Kidney (tissue), 14 donors: ENCODE results near the gene SSTR1. TPM values are rescaled to one million over a fixed set of nuclear protein-coding genes. Genes with fewer than 3 reads are reported as not detected.

ENCODE experiments used
- DNase-seq, 5 donors: peaks; one replicate each; pipeline ENCODE4 v3.0.0-alpha.2; 2013 to 2020
- FAIRE-seq: peaks from 2 replicates; lab custom pipeline; 2012; peaks lifted over from hg19 to GRCh38; lab: Jason Lieb, UNC
- H3K27ac ChIP-seq, 2 donors: one replicate each; pipeline ENCODE4 v1.7.0; 2013; ENCODE audit warnings: low read depth in 2 of 2, low read length in 2 of 2, inconsistent platforms in 1 of 2
- H3K27me3 ChIP-seq: one replicate; pipeline ENCODE4 v1.7.1; 2013; ENCODE audit warnings: low read length, inconsistent platforms; ENCODE audit not compliant: control insufficient read depth, insufficient read depth
- H3K36me3 ChIP-seq, 3 donors: one replicate each; pipeline versions ENCODE4 v1.7.0 to v1.7.1; 2013; ENCODE audit warnings: low read length in 3 of 3, control low read depth in 1 of 3, inconsistent platforms in 1 of 3; ENCODE audit not compliant: insufficient read depth in 3 of 3, control insufficient read depth in 2 of 3
- H3K4me1 ChIP-seq, 3 donors: one replicate each; pipeline versions ENCODE4 v1.7.0 to v1.7.1; 2013; ENCODE audit warnings: low read length in 3 of 3, inconsistent platforms in 1 of 3, low read depth in 1 of 3; ENCODE audit not compliant: control insufficient read depth in 2 of 3, insufficient read depth in 2 of 3
- H3K4me3 ChIP-seq, 3 donors: one replicate each; pipeline versions ENCODE4 v1.7.0 to v1.8.1; 2013; ENCODE audit warnings: low read length in 3 of 3, control low read depth in 1 of 3, inconsistent platforms in 1 of 3
- H3K9ac ChIP-seq, 3 donors: one replicate each; pipeline versions ENCODE4 v1.7.0 to v1.7.1; 2013; ENCODE audit warnings: low read length in 3 of 3, control low read depth in 1 of 3, inconsistent platforms in 1 of 3
- H3K9me3 ChIP-seq, 3 donors: one replicate each; pipeline versions ENCODE4 v1.7.0 to v1.7.1; 2013; ENCODE audit warnings: low read length in 3 of 3, control low read depth in 1 of 3, inconsistent platforms in 1 of 3; ENCODE audit not compliant: control insufficient read depth in 2 of 3, insufficient read depth in 1 of 3
- CTCF ChIP-seq: IDR thresholded peaks from 3 replicates; pipeline ENCODE4 v1.5.1; 2012; ENCODE audit warnings: mild to moderate bottlenecking, moderate library complexity, borderline replicate concordance; ENCODE audit not compliant: insufficient read depth; ENCODE audit errors: extremely low read depth
- intact Hi-C: fragments of 100-400 bp; cut with DNase I; formaldehyde crosslinking; loops from one replicate; pipeline ENCODE4 v1.11.1; 2022
- polyA plus RNA-seq: library from polyadenylated mRNA; stranded (reverse); fragments of 350-450 nt; fragmentation: Illumina TruSeq; extraction: RNeasy Lipid Tissue Mini Kit (QIAGEN cat#74804); gene quantifications from one replicate; pipeline ENCODE4 v1.2.3, GENCODE V29; 2014; ENCODE audit warnings: low read depth, low replicate concordance; ENCODE audit not compliant: insufficient read depth
- total RNA-seq: library from RNA; stranded (reverse); fragmentation: NEBNext Ultra II Directional; extraction: Animal tissue kit (Norgen Biotek cat#: 25700); gene quantifications from one replicate; pipeline ENCODE4 v1.2.1, GENCODE V29; 2021
- donor health status: control.
- donor health status: control.
- donor health status: control.
- donor health status: control.
- donor health status: control.
- donor health status: DM: yes; HTN: yes; CAD: no.
- donor health status: Normal renal cell carcinoma (clear cell type).

Gene SSTR1
- total and polyA plus RNA-seq, 2 donors from 2014 or later: 1.3 to 4.0 TPM

- H3K9ac ChIP-seq: no peak overlapping the region
- H3K27me3 ChIP-seq: no peaks in the 10 kb centered on the region
- intact Hi-C loops: no loop called here
- no peaks in the 10 kb centered on the region for H3K4me1 ChIP-seq
- TF ChIP-seq CTCF: no peak
- no peaks in the 10 kb centered on the region for H3K36me3 ChIP-seq
- FAIRE-seq (no peak), DNase-seq (no peak)
- no peak overlapping the region for H3K4me3 ChIP-seq
- H3K9me3 ChIP-seq: no peaks in the 10 kb centered on the region
- no peak overlapping the region for H3K27ac ChIP-seq
Observed at GRCh38 chr14:38248321-38249028, 40.8 kb downstream of the SSTR1 start.

GRCh38 chr14:38250331-38250730, 42.6 kb downstream of the SSTR1 start:
- TF ChIP-seq CTCF: no peak
- no peak for FAIRE-seq
- Histone ChIP-seq H3K9ac (no peak overlapping the region), H3K9me3 (no peaks in the 10 kb centered on the region), H3K4me1 (no peaks in the 10 kb centered on the region), H3K27me3 (peaks cover 6% of the 10 kb centered on the region), H3K27ac (no peak overlapping the region), H3K36me3 (no peaks in the 10 kb centered on the region), H3K4me3 (no peak overlapping the region)
- no peak for DNase-seq
- intact Hi-C loops: no loop called here

- Histone ChIP-seq H3K36me3 (no peaks in the 10 kb centered on the region), H3K4me3 (peak overlapping the region in 2 of 3 donors; percentile 34 to 43), H3K9ac (no peak overlapping the region), H3K4me1 (no peaks in the 10 kb centered on the region), H3K27ac (peak overlapping the region in 1 of 2 donors; percentile 23), H3K9me3 (no peaks in the 10 kb centered on the region), H3K27me3 (peaks cover 6% of the 10 kb centered on the region)
- intact Hi-C loops: no loop called here
- TF ChIP-seq CTCF: no peak
- no peak for FAIRE-seq
- DNase-seq: no peak
Observed at GRCh38 chr14:38252066-38252710, 44.5 kb downstream of the SSTR1 start.
